Measurements from ENCODE around the gene DUSP10. TPM values are rescaled to one million over a fixed set of nuclear protein-coding genes. Genes with fewer than 3 reads are reported as not detected.

The DUSP10 gene
- total and polyA plus RNA-seq, 8 donors, result 1.0 to 50.0 (median 3.0) TPM

DNA sequence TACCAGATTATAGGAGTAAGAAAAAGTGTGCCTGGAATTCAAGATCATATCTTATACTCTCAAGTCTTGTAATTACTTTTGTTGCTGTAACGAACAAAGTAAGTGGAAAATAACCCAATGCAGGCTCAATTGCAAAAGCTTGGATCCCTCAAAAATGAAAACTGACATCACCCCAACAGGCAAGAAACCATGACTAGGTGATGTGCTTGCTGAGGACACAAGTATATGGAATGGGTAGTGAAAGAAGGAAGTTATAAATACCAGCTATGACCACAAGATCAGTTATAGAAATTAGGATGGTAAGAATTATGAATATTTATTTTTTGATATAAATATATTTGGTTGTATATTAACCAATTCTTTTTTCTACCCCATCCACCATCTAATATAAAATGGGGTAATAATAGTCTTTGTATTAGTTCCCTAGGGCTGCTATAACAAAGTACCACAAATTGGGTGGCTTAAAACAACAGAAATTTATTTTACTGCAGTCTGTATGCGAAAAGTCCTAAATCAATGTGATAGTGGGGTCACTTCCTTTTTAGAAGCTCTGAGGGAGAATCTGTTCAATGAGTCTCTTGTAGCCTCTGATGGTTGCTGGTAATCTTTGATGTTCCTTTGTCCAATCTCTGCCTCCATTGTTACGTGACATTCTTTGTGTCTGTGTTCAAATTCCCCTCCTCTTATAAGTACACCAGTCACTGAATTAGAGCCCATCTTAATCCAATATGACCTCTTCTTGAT is 45.0 kb downstream of the DUSP10 start:
- Histone ChIP-seq H3K27me3 (no peaks in the 10 kb centered on the region), H3K4me1 (no peaks in the 10 kb centered on the region), H3K9me3 (peaks cover 0 to 13% (median 7%) of the 10 kb centered on the region in 4 donors), H3K36me3 (peaks cover 0 to 3% (median 2%) of the 10 kb centered on the region in 4 donors), H3K4me3 (no peak overlapping the region), H3K27ac (no peak overlapping the region)
- WGBS, 5 donors, result 79 to 94% (median 93%) methylated on average over 3 of the region's 3 CpGs
- TF ChIP-seq POLR2AphosphoS5 (IDR thresholded peaks at IDR 0.05) (no peak), EP300 (IDR thresholded peaks at IDR 0.05) (no peak), POLR2A (IDR thresholded peaks at IDR 0.05) (no peak)
- TF ChIP-seq, protein P1, sequence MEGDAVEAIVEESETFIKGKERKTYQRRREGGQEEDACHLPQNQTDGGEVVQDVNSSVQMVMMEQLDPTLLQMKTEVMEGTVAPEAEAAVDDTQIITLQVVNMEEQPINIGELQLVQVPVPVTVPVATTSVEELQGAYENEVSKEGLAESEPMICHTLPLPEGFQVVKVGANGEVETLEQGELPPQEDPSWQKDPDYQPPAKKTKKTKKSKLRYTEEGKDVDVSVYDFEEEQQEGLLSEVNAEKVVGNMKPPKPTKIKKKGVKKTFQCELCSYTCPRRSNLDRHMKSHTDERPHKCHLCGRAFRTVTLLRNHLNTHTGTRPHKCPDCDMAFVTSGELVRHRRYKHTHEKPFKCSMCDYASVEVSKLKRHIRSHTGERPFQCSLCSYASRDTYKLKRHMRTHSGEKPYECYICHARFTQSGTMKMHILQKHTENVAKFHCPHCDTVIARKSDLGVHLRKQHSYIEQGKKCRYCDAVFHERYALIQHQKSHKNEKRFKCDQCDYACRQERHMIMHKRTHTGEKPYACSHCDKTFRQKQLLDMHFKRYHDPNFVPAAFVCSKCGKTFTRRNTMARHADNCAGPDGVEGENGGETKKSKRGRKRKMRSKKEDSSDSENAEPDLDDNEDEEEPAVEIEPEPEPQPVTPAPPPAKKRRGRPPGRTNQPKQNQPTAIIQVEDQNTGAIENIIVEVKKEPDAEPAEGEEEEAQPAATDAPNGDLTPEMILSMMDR (IDR thresholded peaks at IDR 0.05), result no peak
- DNase-seq, result no peak
- intact Hi-C loops (cut with DNase I; ENCODE audit: low total_unique reads), result no loop called here

DNA sequence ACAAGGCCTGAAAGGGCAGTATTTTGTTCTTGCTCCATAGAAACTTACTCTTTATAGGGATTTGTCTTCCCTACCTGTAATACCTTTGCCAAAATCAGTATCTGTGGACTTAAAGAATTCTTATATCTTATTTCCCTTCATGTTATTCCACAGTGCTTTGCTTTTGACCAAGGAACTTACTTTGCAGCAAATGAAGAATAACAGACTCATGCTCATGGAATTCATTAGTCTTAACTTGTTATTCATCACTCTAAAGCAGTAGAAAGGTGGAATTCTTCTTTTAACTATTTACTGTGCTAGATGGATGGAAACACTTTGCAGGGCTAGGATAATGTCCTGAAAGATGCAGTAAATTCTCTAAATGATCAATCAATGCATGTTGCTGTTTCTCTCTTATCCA is 45.9 kb downstream of the DUSP10 start:
- no peak for DNase-seq
- Histone ChIP-seq H3K9me3 (peaks cover 0 to 13% (median 7%) of the 10 kb centered on the region in 4 donors), H3K4me3 (no peak overlapping the region), H3K27ac (no peak overlapping the region), H3K27me3 (no peaks in the 10 kb centered on the region), H3K4me1 (no peaks in the 10 kb centered on the region), H3K36me3 (no peaks in the 10 kb centered on the region)
- TF ChIP-seq, protein P1 (IDR thresholded peaks at IDR 0.05), result no peak
- TF ChIP-seq POLR2AphosphoS5 (IDR thresholded peaks at IDR 0.05), result no peak
- intact Hi-C loops (cut with DNase I; ENCODE audit: low total_unique reads), result no loop called here

DNA sequence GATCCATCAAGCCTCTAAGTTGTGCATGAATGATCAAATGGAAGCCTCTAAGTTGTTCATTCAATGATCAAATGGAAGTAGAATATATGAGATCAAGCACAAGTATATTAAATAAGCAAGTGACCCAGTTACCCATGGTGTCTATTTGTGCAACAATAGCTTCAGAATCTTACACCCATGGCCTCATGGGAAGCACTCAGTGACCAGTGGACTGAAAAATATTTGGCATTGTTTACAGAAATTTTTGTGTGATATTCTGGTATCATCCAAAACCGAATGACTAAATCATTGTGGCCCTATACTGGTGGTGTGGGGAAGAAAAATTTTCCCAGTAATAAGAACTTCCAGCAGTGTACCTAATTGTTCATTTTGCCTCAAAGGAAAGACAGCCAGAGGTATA is 46.6 kb downstream of the DUSP10 start:
- no peak for DNase-seq
- Histone ChIP-seq H3K4me3 (no peak overlapping the region), H3K4me1 (no peaks in the 10 kb centered on the region), H3K9me3 (peaks cover 0 to 13% (median 7%) of the 10 kb centered on the region in 4 donors), H3K27ac (no peak overlapping the region), H3K27me3 (no peaks in the 10 kb centered on the region), H3K36me3 (no peaks in the 10 kb centered on the region)
- intact Hi-C loops (cut with DNase I; ENCODE audit: low total_unique reads), result no loop called here
- WGBS, 5 donors, result 64 to 82% (median 77%) methylated on average over 1 of the region's 1 CpG
- TF ChIP-seq POLR2A (IDR thresholded peaks at IDR 0.05), result no peak
- no peak for TF ChIP-seq POLR2AphosphoS5 (IDR thresholded peaks at IDR 0.05)
- TF ChIP-seq, protein P1 (IDR thresholded peaks at IDR 0.05), result no peak
- no peak for TF ChIP-seq EP300 (IDR thresholded peaks at IDR 0.05)

DNA sequence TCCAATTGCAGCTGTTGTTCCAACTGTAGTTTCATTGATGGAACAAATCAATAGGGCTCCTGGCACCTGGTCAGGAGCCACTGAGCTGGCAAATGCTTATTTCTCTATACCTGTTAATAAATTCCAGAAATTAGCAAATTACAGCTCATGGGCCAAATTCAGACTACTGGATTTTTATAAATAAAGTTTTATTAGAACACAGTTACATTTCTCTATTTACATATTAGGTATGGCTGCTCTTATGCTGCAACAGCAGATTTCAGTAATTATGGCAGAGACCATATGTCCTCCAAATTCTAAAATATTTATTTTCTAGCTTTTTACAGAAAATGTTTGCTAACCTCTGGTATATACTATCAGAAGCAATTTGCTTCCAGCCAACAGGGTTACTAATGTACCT is 47.8 kb downstream of the DUSP10 start:
- no peak for TF ChIP-seq POLR2A (IDR thresholded peaks at IDR 0.05)
- TF ChIP-seq, protein P1 (IDR thresholded peaks at IDR 0.05), result no peak
- TF ChIP-seq EP300 (IDR thresholded peaks at IDR 0.05), result no peak
- no peak overlapping the region for H3K27ac ChIP-seq
- DNase-seq, result no peak
- H3K4me1 ChIP-seq, result no peaks in the 10 kb centered on the region
- no peaks in the 10 kb centered on the region for H3K36me3 ChIP-seq
- H3K9me3 ChIP-seq, result peaks cover 0 to 13% (median 7%) of the 10 kb centered on the region in 4 donors
- H3K27me3 ChIP-seq, result no peaks in the 10 kb centered on the region
- intact Hi-C loops (cut with DNase I; ENCODE audit: low total_unique reads), result no loop called here
- H3K4me3 ChIP-seq, result no peak overlapping the region

All from stomach (tissue), 9 donors.